Activated effector memory CD4-positive, alpha-beta T cell treated with anti-CD3 and anti-CD28 coated beads, Interleukin-2, amount 50 U/mL, for 16 hours (primary cell): ENCODE results near the gene SLC47A2.

Source experiments
- DNase-seq: peaks from one replicate; pipeline ENCODE4 v3.0.0-alpha.2; 2020

SLC47A2 gene

GRCh38 chr17:19664136-19664820 is 52.1 kb downstream of the SLC47A2 start:
- DNase-seq = no peak

- DNase-seq = no peak
Observed at GRCh38 chr17:19663097-19663496, 53.3 kb downstream of the SLC47A2 start.

- no peak for DNase-seq
Observed at GRCh38 chr17:19661121-19661520, 55.3 kb downstream of the SLC47A2 start.

- no peak for DNase-seq
Observed at GRCh38 chr17:19660219-19660870, 56.0 kb downstream of the SLC47A2 start.

- no peak for DNase-seq
Observed at GRCh38 chr17:19659366-19660177, 56.8 kb downstream of the SLC47A2 start.

- no peak for DNase-seq
Observed at GRCh38 chr17:19656851-19657581, 59.4 kb downstream of the SLC47A2 start.

- DNase-seq = no peak
Observed at GRCh38 chr17:19656336-19656735, 60.0 kb downstream of the SLC47A2 start.

GRCh38 chr17:19654896-19655295 is 61.5 kb downstream of the SLC47A2 start:
- DNase-seq = no peak

- no peak for DNase-seq
Observed at GRCh38 chr17:19654342-19654886, 62.0 kb downstream of the SLC47A2 start.

GRCh38 chr17:19652595-19652994 is 63.8 kb downstream of the SLC47A2 start:
- no peak for DNase-seq

- no peak for DNase-seq
Observed at GRCh38 chr17:19651451-19652238, 64.7 kb downstream of the SLC47A2 start.

- DNase-seq = no peak
Observed at GRCh38 chr17:19650826-19651225, 65.6 kb downstream of the SLC47A2 start.

- DNase-seq = no peak
Observed at GRCh38 chr17:19649274-19649541, 67.2 kb downstream of the SLC47A2 start.

- DNase-seq = peak; percentile 98
Observed at GRCh38 chr17:19648475-19649273, 67.7 kb downstream of the SLC47A2 start, which contains the start of gene ALDH3A2. TSS of gene ALDH3A2 (plus strand) at chr17:19648751. CDS start at chr17:19648972, 221 bp downstream.

- DNase-seq = peak; percentile 76
Observed at GRCh38 chr17:19647697-19648474, 68.5 kb downstream of the SLC47A2 start.

GRCh38 chr17:19646788-19647696 is 69.3 kb downstream of the SLC47A2 start:
- no peak for DNase-seq

- peak; percentile 81 for DNase-seq
Observed at GRCh38 chr17:19645734-19646201, 70.6 kb downstream of the SLC47A2 start.

- no peak for DNase-seq
Observed at GRCh38 chr17:19644493-19645210, 71.7 kb downstream of the SLC47A2 start.
